GM18858 (cell line): ENCODE measurements around the gene YWHAQ.
"Not testable (repeated sequence)": the region's sequence is repeated elsewhere in the genome, so short reads cannot be mapped to it uniquely, and the experiment has no call there.

Source experiments
- ATAC-seq: cut with Tn5 transposase; IDR thresholded peaks from one replicate; pipeline ENCODE4 v1.9.1; 2021; ENCODE audit not compliant: unreplicated experiment

YWHAQ gene

GRCh38 chr2:9552219-9553178 is 78.3 kb downstream of the YWHAQ start:
- peak; percentile 12 for ATAC-seq

- ATAC-seq, result not testable (repeated sequence)
These were observed 79.9 kb downstream of the YWHAQ start for GRCh38 chr2:9550859-9551391.

- no peak for ATAC-seq
These were observed 81.4 kb downstream of the YWHAQ start for GRCh38 chr2:9549420-9549819.

- peak; percentile 46 for ATAC-seq
These were observed 82.3 kb downstream of the YWHAQ start for GRCh38 chr2:9548506-9548905.

GRCh38 chr2:9547262-9547991 is 83.4 kb downstream of the YWHAQ start:
- no peak for ATAC-seq

- ATAC-seq, result no peak
These were observed 85.3 kb downstream of the YWHAQ start for GRCh38 chr2:9545502-9545901.

- ATAC-seq, result no peak
These were observed 87.2 kb downstream of the YWHAQ start for GRCh38 chr2:9543557-9543956.

- ATAC-seq, result no peak
These were observed 91.3 kb downstream of the YWHAQ start for GRCh38 chr2:9539531-9539930.

GRCh38 chr2:9538000-9538507 is 92.7 kb downstream of the YWHAQ start:
- ATAC-seq, result no peak

- no peak for ATAC-seq
These were observed 94.3 kb downstream of the YWHAQ start for GRCh38 chr2:9536504-9536903.

GRCh38 chr2:9535177-9535576 is 95.6 kb downstream of the YWHAQ start:
- ATAC-seq, result no peak
